GM23248 (cell line): ENCODE data around the gene ZMAT5.

ENCODE experiments used
- EZH2 ChIP-seq: fragments of 200-600 bp; sonication (generic); IDR thresholded peaks from 2 replicates; pipeline ENCODE4 v1.6.1; 2018; ENCODE audit warnings: antibody characterized with exemption, mild to moderate bottlenecking; ENCODE audit not compliant: insufficient read depth, poor library complexity, severe bottlenecking
- EZH2phosphoT487 ChIP-seq: fragments of 200-600 bp; sonication (generic); IDR thresholded peaks from 2 replicates; pipeline ENCODE4 v1.6.1; 2018; ENCODE audit warnings: antibody characterized with exemption, moderate library complexity, mild to moderate bottlenecking, low read depth; ENCODE audit not compliant: insufficient read depth

GRCh38 chr22:29803190-29803589, 36.4 kb upstream of the ZMAT5 start:
- TF ChIP-seq EZH2 (no peak), EZH2phosphoT487 (no peak)
